SU-DHL-6 (cell line): ENCODE measurements around the gene ZNF41.

ENCODE experiments used
- EZH2phosphoT487 ChIP-seq: fragments of 200-600 bp; sonication (generic), shearing (Covaris generic); conservative IDR thresholded peaks from 2 replicates; pipeline ENCODE4 v1.6.1; 2018; ENCODE audit warnings: mild to moderate bottlenecking, antibody characterized with exemption, low read length, moderate library complexity, mixed read lengths
- TF ChIP-seq, protein P1 (sequence below): fragments of 200-600 bp; sonication (generic); IDR thresholded peaks from one replicate; pipeline ENCODE4 v1.5.1; 2017; ENCODE audit warnings: antibody characterized with exemption, mild to moderate bottlenecking, low read length, moderate library complexity; ENCODE audit not compliant: insufficient read depth, poor library complexity, severe bottlenecking

DNA sequence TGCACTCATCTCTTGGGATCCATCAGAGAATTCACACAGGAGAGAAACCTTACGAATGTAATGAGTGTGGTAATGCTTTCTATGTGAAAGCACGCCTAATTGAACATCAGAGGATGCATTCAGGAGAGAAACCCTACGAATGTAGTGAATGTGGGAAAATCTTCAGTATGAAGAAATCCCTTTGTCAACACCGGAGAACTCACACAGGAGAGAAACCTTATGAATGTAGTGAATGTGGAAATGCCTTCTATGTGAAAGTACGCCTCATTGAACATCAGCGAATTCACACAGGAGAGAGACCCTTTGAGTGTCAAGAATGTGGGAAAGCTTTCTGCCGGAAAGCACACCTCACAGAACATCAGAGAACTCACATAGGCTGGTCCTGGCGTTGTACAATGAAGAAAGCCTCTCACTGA is 69.8 kb downstream of the ZNF41 start:
- TF ChIP-seq, protein P1, sequence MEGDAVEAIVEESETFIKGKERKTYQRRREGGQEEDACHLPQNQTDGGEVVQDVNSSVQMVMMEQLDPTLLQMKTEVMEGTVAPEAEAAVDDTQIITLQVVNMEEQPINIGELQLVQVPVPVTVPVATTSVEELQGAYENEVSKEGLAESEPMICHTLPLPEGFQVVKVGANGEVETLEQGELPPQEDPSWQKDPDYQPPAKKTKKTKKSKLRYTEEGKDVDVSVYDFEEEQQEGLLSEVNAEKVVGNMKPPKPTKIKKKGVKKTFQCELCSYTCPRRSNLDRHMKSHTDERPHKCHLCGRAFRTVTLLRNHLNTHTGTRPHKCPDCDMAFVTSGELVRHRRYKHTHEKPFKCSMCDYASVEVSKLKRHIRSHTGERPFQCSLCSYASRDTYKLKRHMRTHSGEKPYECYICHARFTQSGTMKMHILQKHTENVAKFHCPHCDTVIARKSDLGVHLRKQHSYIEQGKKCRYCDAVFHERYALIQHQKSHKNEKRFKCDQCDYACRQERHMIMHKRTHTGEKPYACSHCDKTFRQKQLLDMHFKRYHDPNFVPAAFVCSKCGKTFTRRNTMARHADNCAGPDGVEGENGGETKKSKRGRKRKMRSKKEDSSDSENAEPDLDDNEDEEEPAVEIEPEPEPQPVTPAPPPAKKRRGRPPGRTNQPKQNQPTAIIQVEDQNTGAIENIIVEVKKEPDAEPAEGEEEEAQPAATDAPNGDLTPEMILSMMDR = no peak
- no peak for TF ChIP-seq EZH2phosphoT487
